Measurements from ENCODE around the gene TRIP13.
A peak's percentile ranks its signal among the peaks of the same experiment; 100 is the strongest.
"Not testable (repeated sequence)": the region's sequence is repeated elsewhere in the genome, so short reads cannot be mapped to it uniquely, and the experiment has no call there.

Gene TRIP13

GRCh38 chr5:849651-850301 lies 42.9 kb upstream of the TRIP13 start:
- Histone ChIP-seq H3K4me3 (ENCODE audit: low read depth in 1 of 2, low read length in 2 of 2) (peak overlapping the region in 1 of 2 donors; percentile 48), H3K27me3 (ENCODE audit: low read depth, low read length) (no peaks in the 10 kb centered on the region), H3K36me3 (ENCODE audit: control insufficient read depth in 1 of 2, insufficient read depth in 2 of 2, low read length in 2 of 2) (no peaks in the 10 kb centered on the region), H3K27ac (ENCODE audit: low read length) (no peak overlapping the region), H3K9me3 (ENCODE audit: control insufficient read depth in 1 of 2, low read length in 2 of 2) (no peaks in the 10 kb centered on the region), H3K4me1 (ENCODE audit: control insufficient read depth in 1 of 2, insufficient read depth in 2 of 2, low read length in 2 of 2) (peaks cover 0 to 13% of the 10 kb centered on the region in 2 donors)

- H3K4me1 ChIP-seq (ENCODE audit: control insufficient read depth in 1 of 2, insufficient read depth in 2 of 2, low read length in 2 of 2) = peaks cover 0 to 13% of the 10 kb centered on the region in 2 donors
- no peaks in the 10 kb centered on the region for H3K36me3 ChIP-seq (ENCODE audit: control insufficient read depth in 1 of 2, insufficient read depth in 2 of 2, low read length in 2 of 2)
- H3K9me3 ChIP-seq (ENCODE audit: control insufficient read depth in 1 of 2, low read length in 2 of 2) = no peaks in the 10 kb centered on the region
- H3K4me3 ChIP-seq (ENCODE audit: low read depth in 1 of 2, low read length in 2 of 2) = peak within 1 kb of the TSS in 1 of 2 donors; percentile 48
- H3K27ac ChIP-seq (ENCODE audit: low read length) = no peak within 1 kb of the TSS
- H3K27me3 ChIP-seq (ENCODE audit: low read depth, low read length) = no peaks in the 10 kb centered on the region
These were observed 42.1 kb upstream of the TRIP13 start, which contains the start of gene ZDHHC11 for GRCh38 chr5:850511-851006. TSS of gene ZDHHC11 (minus strand) at chr5:850986. CDS start at chr5:850602, 384 bp downstream.

GRCh38 chr5:851076-851475 lies 41.6 kb upstream of the TRIP13 start:
- Histone ChIP-seq H3K27ac (ENCODE audit: low read length) (no peak overlapping the region), H3K9me3 (ENCODE audit: control insufficient read depth in 1 of 2, low read length in 2 of 2) (no peaks in the 10 kb centered on the region), H3K36me3 (ENCODE audit: control insufficient read depth in 1 of 2, insufficient read depth in 2 of 2, low read length in 2 of 2) (no peaks in the 10 kb centered on the region), H3K4me3 (ENCODE audit: low read depth in 1 of 2, low read length in 2 of 2) (no peak overlapping the region), H3K27me3 (ENCODE audit: low read depth, low read length) (no peaks in the 10 kb centered on the region), H3K4me1 (ENCODE audit: control insufficient read depth in 1 of 2, insufficient read depth in 2 of 2, low read length in 2 of 2) (peaks cover 0 to 13% of the 10 kb centered on the region in 2 donors)

GRCh38 chr5:851553-851952 lies 41.1 kb upstream of the TRIP13 start:
- Histone ChIP-seq H3K4me1 (ENCODE audit: control insufficient read depth in 1 of 2, insufficient read depth in 2 of 2, low read length in 2 of 2) (peaks cover 0 to 13% of the 10 kb centered on the region in 2 donors), H3K27ac (ENCODE audit: low read length) (no peak overlapping the region), H3K36me3 (ENCODE audit: control insufficient read depth in 1 of 2, insufficient read depth in 2 of 2, low read length in 2 of 2) (no peaks in the 10 kb centered on the region), H3K9me3 (ENCODE audit: control insufficient read depth in 1 of 2, low read length in 2 of 2) (no peaks in the 10 kb centered on the region), H3K4me3 (ENCODE audit: low read depth in 1 of 2, low read length in 2 of 2) (no peak overlapping the region), H3K27me3 (ENCODE audit: low read depth, low read length) (no peaks in the 10 kb centered on the region)

- no peaks in the 10 kb centered on the region for H3K36me3 ChIP-seq (ENCODE audit: control insufficient read depth in 1 of 2, insufficient read depth in 2 of 2, low read length in 2 of 2)
- H3K27me3 ChIP-seq (ENCODE audit: low read depth, low read length) = no peaks in the 10 kb centered on the region
- no peaks in the 10 kb centered on the region for H3K9me3 ChIP-seq (ENCODE audit: control insufficient read depth in 1 of 2, low read length in 2 of 2)
- H3K4me3 ChIP-seq (ENCODE audit: low read depth in 1 of 2, low read length in 2 of 2) = no peak overlapping the region
- H3K4me1 ChIP-seq (ENCODE audit: control insufficient read depth in 1 of 2, insufficient read depth in 2 of 2, low read length in 2 of 2) = peaks cover 0 to 13% of the 10 kb centered on the region in 2 donors
- no peak overlapping the region for H3K27ac ChIP-seq (ENCODE audit: low read length)
These were observed 40.7 kb upstream of the TRIP13 start for GRCh38 chr5:852018-852417.

GRCh38 chr5:852431-853401 lies 40.0 kb upstream of the TRIP13 start:
- Histone ChIP-seq H3K36me3 (ENCODE audit: control insufficient read depth in 1 of 2, insufficient read depth in 2 of 2, low read length in 2 of 2) (no peaks in the 10 kb centered on the region), H3K9me3 (ENCODE audit: control insufficient read depth in 1 of 2, low read length in 2 of 2) (no peaks in the 10 kb centered on the region), H3K27me3 (ENCODE audit: low read depth, low read length) (no peaks in the 10 kb centered on the region), H3K27ac (ENCODE audit: low read length) (no peak overlapping the region), H3K4me3 (ENCODE audit: low read depth in 1 of 2, low read length in 2 of 2) (no peak overlapping the region), H3K4me1 (ENCODE audit: control insufficient read depth in 1 of 2, insufficient read depth in 2 of 2, low read length in 2 of 2) (peaks cover 0 to 13% of the 10 kb centered on the region in 2 donors)

- H3K9me3 ChIP-seq (ENCODE audit: control insufficient read depth in 1 of 2, low read length in 2 of 2); H3K27me3 ChIP-seq (ENCODE audit: low read depth, low read length); H3K4me3 ChIP-seq (ENCODE audit: low read depth in 1 of 2, low read length in 2 of 2); H3K36me3 ChIP-seq (ENCODE audit: control insufficient read depth in 1 of 2, insufficient read depth in 2 of 2, low read length in 2 of 2); H3K27ac ChIP-seq (ENCODE audit: low read length): not testable (repeated sequence)
- peaks cover 0 to 13% of the 10 kb centered on the region in 2 donors for H3K4me1 ChIP-seq (ENCODE audit: control insufficient read depth in 1 of 2, insufficient read depth in 2 of 2, low read length in 2 of 2)
These were observed 39.1 kb upstream of the TRIP13 start for GRCh38 chr5:853416-854090.

GRCh38 chr5:854217-854616 lies 38.5 kb upstream of the TRIP13 start:
- no peaks in the 10 kb centered on the region for H3K36me3 ChIP-seq (ENCODE audit: control insufficient read depth in 1 of 2, insufficient read depth in 2 of 2, low read length in 2 of 2)
- no peaks in the 10 kb centered on the region for H3K27me3 ChIP-seq (ENCODE audit: low read depth, low read length)
- H3K27ac ChIP-seq (ENCODE audit: low read length) = no peak overlapping the region
- H3K4me1 ChIP-seq (ENCODE audit: control insufficient read depth in 1 of 2, insufficient read depth in 2 of 2, low read length in 2 of 2) = peaks cover 0 to 13% of the 10 kb centered on the region in 2 donors
- no peak overlapping the region for H3K4me3 ChIP-seq (ENCODE audit: low read depth in 1 of 2, low read length in 2 of 2)
- H3K9me3 ChIP-seq (ENCODE audit: control insufficient read depth in 1 of 2, low read length in 2 of 2) = no peaks in the 10 kb centered on the region

- peaks cover 0 to 5% of the 10 kb centered on the region in 2 donors for H3K36me3 ChIP-seq (ENCODE audit: control insufficient read depth in 1 of 2, insufficient read depth in 2 of 2, low read length in 2 of 2)
- no peaks in the 10 kb centered on the region for H3K9me3 ChIP-seq (ENCODE audit: control insufficient read depth in 1 of 2, low read length in 2 of 2)
- no peak overlapping the region for H3K4me3 ChIP-seq (ENCODE audit: low read depth in 1 of 2, low read length in 2 of 2)
- H3K27me3 ChIP-seq (ENCODE audit: low read depth, low read length) = no peaks in the 10 kb centered on the region
- H3K27ac ChIP-seq (ENCODE audit: low read length) = no peak overlapping the region
- H3K4me1 ChIP-seq (ENCODE audit: control insufficient read depth in 1 of 2, insufficient read depth in 2 of 2, low read length in 2 of 2) = peaks cover 0 to 5% of the 10 kb centered on the region in 2 donors
These were observed 37.5 kb upstream of the TRIP13 start for GRCh38 chr5:854966-855743.

- H3K27me3 ChIP-seq (ENCODE audit: low read depth, low read length) = no peaks in the 10 kb centered on the region
- no peak overlapping the region for H3K27ac ChIP-seq (ENCODE audit: low read length)
- H3K4me3 ChIP-seq (ENCODE audit: low read depth in 1 of 2, low read length in 2 of 2) = no peak overlapping the region
- peaks cover 0 to 12% of the 10 kb centered on the region in 2 donors for H3K36me3 ChIP-seq (ENCODE audit: control insufficient read depth in 1 of 2, insufficient read depth in 2 of 2, low read length in 2 of 2)
- H3K4me1 ChIP-seq (ENCODE audit: control insufficient read depth in 1 of 2, insufficient read depth in 2 of 2, low read length in 2 of 2) = peaks cover 0 to under 1% of the 10 kb centered on the region in 2 donors
- no peaks in the 10 kb centered on the region for H3K9me3 ChIP-seq (ENCODE audit: control insufficient read depth in 1 of 2, low read length in 2 of 2)
These were observed 36.7 kb upstream of the TRIP13 start for GRCh38 chr5:855771-856530.
